HCT116 (cell line): ENCODE results near the gene TBXT. TPM values are rescaled to one million over a fixed set of nuclear protein-coding genes. Genes with fewer than 3 reads are reported as not detected.

ENCODE experiments used
- ATAC-seq: fragments of 200-7000 bp; cut with Tn5 transposase; 2 replicates; pipeline ENCODE4 v1.9.1; 2020; ENCODE audit warnings: mild to moderate bottlenecking, moderate library complexity
- BruUV-seq: library from RNA; stranded (reverse); fragments of 400-500 nt; replicated peaks from 2 replicates; lab custom pipeline; 2021; lab: Mats Ljungman, UMichigan
- CTCF ChIA-PET: fragments of 300-600 bp; sonication (Branson Sonifier 250); formaldehyde crosslinking; loops from one replicate; lab custom pipeline; 2021; ENCODE audit warnings: antibody characterized with exemption; lab: Charles Lee
- POLR2A ChIA-PET: fragments of 300-600, 350-600 bp; sonication (Branson Sonifier 250); formaldehyde crosslinking; loops from one replicate; lab custom pipeline; 2021; ENCODE audit warnings: antibody characterized with exemption; lab: Charles Lee
- RAD21 ChIA-PET, 2 experiments: fragments of 300-600 bp; sonication (Branson Sonifier 250); formaldehyde crosslinking; loops; one replicate each; lab custom pipeline; 2023; ENCODE audit warnings: low total read pairs in 2 of 2; ENCODE audit not compliant: uncharacterized antibody in 2 of 2, unreplicated experiment in 2 of 2, low non-redundant PET in 1 of 2; lab: Charles Lee
- DNase-seq: peaks from one replicate; pipeline ENCODE4 v3.0.0-alpha.2; 2010; ENCODE audit warnings: low read depth, low spot score
- H2AFZ ChIP-seq: fragments of 200-600 bp; shearing (Covaris generic), sonication (generic); 2 replicates; pipeline ENCODE4 v1.6.1; 2017; ENCODE audit warnings: low read depth, mixed run types, mixed read lengths, antibody characterized with exemption, low read length; ENCODE audit not compliant: poor library complexity, severe bottlenecking
- H3K27ac ChIP-seq: 2 replicates; pipeline ENCODE4 v1.5.1; 2012; ENCODE audit warnings: low read depth, low read length
- H3K27me3 ChIP-seq: fragments of 200-600 bp; sonication (generic); 2 replicates; pipeline ENCODE4 v1.6.1; 2016; ENCODE audit warnings: mixed run types, low read length, mixed read lengths; ENCODE audit not compliant: insufficient read depth
- H3K36me3 ChIP-seq, 2 experiments: fragments of 200-500 bp in 1 of 2; fragments of 200-600 bp in 1 of 2; sonication (Bioruptor generic) in 1 of 2; sonication (generic) in 1 of 2; 2 replicates each; pipeline versions ENCODE4 v1.5.1 to v1.6.1; 2014 to 2016; ENCODE audit warnings: low read length in 2 of 2, inconsistent platforms in 1 of 2, mixed read lengths in 1 of 2, mixed run types in 1 of 2; ENCODE audit not compliant: insufficient read depth in 2 of 2, control insufficient read depth in 1 of 2
- H3K4me1 ChIP-seq, 2 experiments: fragments of 200-600 bp in 1 of 2; sonication (generic) in 1 of 2; 2 replicates each; pipeline versions ENCODE4 v1.5.1 to v1.6.1; 2012 to 2017; ENCODE audit warnings: low read length in 2 of 2, inconsistent platforms in 1 of 2, mild to moderate bottlenecking in 1 of 2, mixed read lengths in 1 of 2, mixed run types in 1 of 2, moderate library complexity in 1 of 2; ENCODE audit not compliant: insufficient read depth in 2 of 2, control insufficient read depth in 1 of 2
- H3K4me2 ChIP-seq: fragments of 200-600 bp; sonication (generic); 2 replicates; pipeline ENCODE4 v1.6.1; 2017; ENCODE audit warnings: mixed run types, low read length, mixed read lengths
- H3K4me3 ChIP-seq, 2 experiments: fragments of 200-600 bp in 1 of 2; sonication (generic) in 1 of 2; replicated peaks in 1 of 2; 2 replicates each; pipeline ENCODE4 v1.5.1; 2011 to 2016; ENCODE audit warnings: low read length in 2 of 2, control low read depth in 1 of 2, low read depth in 1 of 2, mild to moderate bottlenecking in 1 of 2, mixed read lengths in 1 of 2, mixed run types in 1 of 2
- H3K79me2 ChIP-seq: fragments of 200-600 bp; sonication (generic); 2 replicates; pipeline ENCODE4 v1.6.1; 2017; ENCODE audit warnings: mild to moderate bottlenecking, mixed run types, low read length, moderate library complexity, mixed read lengths; ENCODE audit not compliant: insufficient read depth
- H3K9ac ChIP-seq: fragments of 200-600 bp; sonication (generic); 2 replicates; pipeline ENCODE4 v1.6.1; 2016; ENCODE audit warnings: low read length, mixed read lengths
- H3K9me2 ChIP-seq: fragments of 200-600 bp; sonication (generic), shearing (Covaris generic); 2 replicates; pipeline ENCODE4 v1.6.1; 2017; ENCODE audit warnings: mixed run types, mild to moderate bottlenecking, moderate library complexity; ENCODE audit not compliant: insufficient read depth
- H3K9me3 ChIP-seq, 2 experiments: fragments of 200-500 bp in 1 of 2; fragments of 200-600 bp in 1 of 2; sonication (Bioruptor generic) in 1 of 2; sonication (generic) in 1 of 2; 2 replicates each; pipeline ENCODE4 v1.6.1; 2014 to 2017; ENCODE audit warnings: low read length in 2 of 2, mixed read lengths in 2 of 2, inconsistent platforms in 1 of 2, low read depth in 1 of 2, mild to moderate bottlenecking in 1 of 2, mixed run types in 1 of 2, moderate library complexity in 1 of 2; ENCODE audit not compliant: control insufficient read depth in 1 of 2, insufficient read depth in 1 of 2
- H4K20me1 ChIP-seq: fragments of 200-600 bp; sonication (generic), shearing (Covaris generic); 2 replicates; pipeline ENCODE4 v1.6.1; 2017; ENCODE audit warnings: mixed run types, mild to moderate bottlenecking, moderate library complexity; ENCODE audit not compliant: insufficient read depth
- CTCF ChIP-seq, 3 experiments: fragments of 200-600 bp in 1 of 3; sonication (generic) in 1 of 3; IDR thresholded peaks in 2 of 3; conservative IDR thresholded peaks in 1 of 3; 2 replicates each; pipeline ENCODE4 v1.5.1; 2012 to 2017; ENCODE audit warnings: low read depth in 2 of 3, low read length in 2 of 3, antibody characterized with exemption in 1 of 3, borderline replicate concordance in 1 of 3, control low read depth in 1 of 3, mild to moderate bottlenecking in 1 of 3, mixed read lengths in 1 of 3, mixed run types in 1 of 3, moderate library complexity in 1 of 3; ENCODE audit not compliant: insufficient read depth in 1 of 3
- ELF1 ChIP-seq: IDR thresholded peaks from 2 replicates; pipeline ENCODE4 v1.6.1; 2012; ENCODE audit warnings: low read depth, borderline replicate concordance
- MAX ChIP-seq: IDR thresholded peaks from 2 replicates; pipeline ENCODE4 v1.6.1; 2012
- REST ChIP-seq: IDR thresholded peaks from 2 replicates; pipeline ENCODE4 v1.6.1; 2012; ENCODE audit warnings: low read depth
- TCF7L2 ChIP-seq: IDR thresholded peaks from 2 replicates; pipeline ENCODE4 v1.7.0; 2011; ENCODE audit warnings: borderline replicate concordance, inconsistent platforms; ENCODE audit not compliant: insufficient read depth, insufficient read length; ENCODE audit errors: extremely low read depth
- intact Hi-C: fragments of 100-400 bp; cut with micrococcal nuclease; formaldehyde crosslinking; loops from 2 replicates; pipeline ENCODE4 v1.10.0; 2022
- total RNA-seq: library from RNA; stranded (reverse); gene quantifications from one replicate; pipeline ENCODE4 v1.2.1, GENCODE V29; 2021; ENCODE audit not compliant: unreplicated experiment
- TF ChIP-seq, protein P1 (sequence below): IDR thresholded peaks from 2 replicates; pipeline ENCODE4 v1.6.1; 2012

The TBXT gene
- total RNA-seq, 1 experiment from 2014 or later: not detected

- H3K79me2 ChIP-seq: no peaks in the 10 kb centered on the region
- no peak for DNase-seq
- H3K4me2 ChIP-seq: no peak overlapping the region
- ChIA-PET RAD21 (no interaction called here), CTCF (no interaction called here), POLR2A (no interaction called here)
- H3K9ac ChIP-seq: no peak overlapping the region
- no peaks in the 10 kb centered on the region for H3K9me2 ChIP-seq
- no peak overlapping the region for H3K4me3 ChIP-seq
- intact Hi-C loops: no loop called here
- H3K9me3 ChIP-seq: no peaks in the 10 kb centered on the region
- H3K4me1 ChIP-seq: no peaks in the 10 kb centered on the region
- H3K27me3 ChIP-seq: no peaks in the 10 kb centered on the region
- H3K36me3 ChIP-seq: no peaks in the 10 kb centered on the region
- ATAC-seq: no peak
- no peaks in the 10 kb centered on the region for H4K20me1 ChIP-seq
- H3K27ac ChIP-seq: no peak overlapping the region
- no peak for TF ChIP-seq REST
- TF ChIP-seq CTCF (IDR thresholded peaks at IDR 0.05 in 2 of 3, conservative IDR thresholded peaks at IDR 0.05 in 1 of 3; ENCODE audit: borderline replicate concordance in 1 of 3, insufficient read depth in 1 of 3, low read depth in 2 of 3, low read length in 2 of 3): no peak
- no peak for TF ChIP-seq TCF7L2
- no peak for TF ChIP-seq MAX
- no peak for TF ChIP-seq ELF1
- TF ChIP-seq, protein P1, sequence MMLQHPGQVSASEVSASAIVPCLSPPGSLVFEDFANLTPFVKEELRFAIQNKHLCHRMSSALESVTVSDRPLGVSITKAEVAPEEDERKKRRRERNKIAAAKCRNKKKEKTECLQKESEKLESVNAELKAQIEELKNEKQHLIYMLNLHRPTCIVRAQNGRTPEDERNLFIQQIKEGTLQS: no peak
- no TSS peak for BruUV-seq
- H2AFZ ChIP-seq: no peak overlapping the region
These were observed 356 bp downstream of the TBXT start for GRCh38 chr6:166167258-166167731.
